ENCODE measurements around the gene BAHCC1.
"Not testable (repeated sequence)": the region's sequence is repeated elsewhere in the genome, so short reads cannot be mapped to it uniquely, and the experiment has no call there.

BAHCC1 gene

GRCh38 chr17:81348097-81349055 is 46.9 kb upstream of the BAHCC1 start:
- TF ChIP-seq TCF4 (CRISPR knock-in tag; IDR thresholded peaks at IDR 0.05; ENCODE audit: borderline replicate concordance) (no peak), POU6F1 (CRISPR knock-in tag; IDR thresholded peaks at IDR 0.05; ENCODE audit: borderline replicate concordance, low read depth) (no peak), ZC3H10 (CRISPR knock-in tag; IDR thresholded peaks at IDR 0.05) (no peak), OSR1 (CRISPR knock-in tag; IDR thresholded peaks at IDR 0.05) (no peak), BACH2 (CRISPR knock-in tag; IDR thresholded peaks at IDR 0.05; ENCODE audit: borderline replicate concordance) (no peak), ZFP3 (CRISPR knock-in tag; IDR thresholded peaks at IDR 0.05) (no peak), ZFP30 (CRISPR knock-in tag; IDR thresholded peaks at IDR 0.05) (no peak), CSRNP3 (CRISPR knock-in tag; IDR thresholded peaks at IDR 0.05) (no peak), CREB5 (CRISPR knock-in tag; IDR thresholded peaks at IDR 0.05; ENCODE audit: low read depth) (no peak), RARB (CRISPR knock-in tag; IDR thresholded peaks at IDR 0.05) (no peak), ZNF70 (CRISPR knock-in tag; IDR thresholded peaks at IDR 0.05) (no peak), PPARA (CRISPR knock-in tag; IDR thresholded peaks at IDR 0.05; ENCODE audit: borderline replicate concordance) (no peak), CSDC2 (CRISPR knock-in tag; IDR thresholded peaks at IDR 0.05) (no peak), TSHZ2 (CRISPR knock-in tag; IDR thresholded peaks at IDR 0.05) (no peak), TOX (CRISPR knock-in tag; IDR thresholded peaks at IDR 0.05; ENCODE audit: borderline replicate concordance) (no peak), ZNF8 (CRISPR knock-in tag; IDR thresholded peaks at IDR 0.05) (no peak), ZNF565 (CRISPR knock-in tag; conservative IDR thresholded peaks at IDR 0.05; ENCODE audit: low read depth) (no peak)
- ATAC-seq = no peak

- ATAC-seq = no peak
- TF ChIP-seq ZNF8 (CRISPR knock-in tag; IDR thresholded peaks at IDR 0.05) = no peak
- no peak for TF ChIP-seq OSR1 (CRISPR knock-in tag; IDR thresholded peaks at IDR 0.05)
- no peak for TF ChIP-seq ZC3H10 (CRISPR knock-in tag; IDR thresholded peaks at IDR 0.05)
- no peak for TF ChIP-seq GLIS3 (CRISPR knock-in tag; IDR thresholded peaks at IDR 0.05)
Measured at GRCh38 chr17:81349397-81350319, 45.6 kb upstream of the BAHCC1 start.

- no peak for ATAC-seq
- no peak for TF ChIP-seq ESRRG (CRISPR knock-in tag; IDR thresholded peaks at IDR 0.05)
- no peak for TF ChIP-seq PPARA (CRISPR knock-in tag; IDR thresholded peaks at IDR 0.05; ENCODE audit: borderline replicate concordance)
- TF ChIP-seq ZC3H10 (CRISPR knock-in tag; IDR thresholded peaks at IDR 0.05) = no peak
Measured at GRCh38 chr17:81350320-81350890, 44.9 kb upstream of the BAHCC1 start.

- not testable (repeated sequence) for ATAC-seq
Measured at GRCh38 chr17:81351329-81352052, 43.8 kb upstream of the BAHCC1 start.

GRCh38 chr17:81352056-81352455 is 43.2 kb upstream of the BAHCC1 start:
- ATAC-seq = not testable (repeated sequence)

Data from SK-N-SH treated with all-trans-retinoic acid at 6 μM for 48 hours (cell line).